DND-41 (cell line): ENCODE data around the gene F2RL3.

Experiments used
- CTCF ChIP-seq: IDR thresholded peaks from 2 replicates; pipeline ENCODE4 v1.5.1; 2012; ENCODE audit warnings: borderline replicate concordance, low read length, moderate library complexity, mild to moderate bottlenecking; ENCODE audit not compliant: poor library complexity, severe bottlenecking; ENCODE audit errors: extremely low read depth
- EZH2 ChIP-seq: IDR thresholded peaks from 3 replicates; pipeline ENCODE4 v1.6.1; 2012; ENCODE audit warnings: borderline replicate concordance, low read depth, mild to moderate bottlenecking, moderate library complexity, low read length, inconsistent platforms; ENCODE audit not compliant: severe bottlenecking

DNA sequence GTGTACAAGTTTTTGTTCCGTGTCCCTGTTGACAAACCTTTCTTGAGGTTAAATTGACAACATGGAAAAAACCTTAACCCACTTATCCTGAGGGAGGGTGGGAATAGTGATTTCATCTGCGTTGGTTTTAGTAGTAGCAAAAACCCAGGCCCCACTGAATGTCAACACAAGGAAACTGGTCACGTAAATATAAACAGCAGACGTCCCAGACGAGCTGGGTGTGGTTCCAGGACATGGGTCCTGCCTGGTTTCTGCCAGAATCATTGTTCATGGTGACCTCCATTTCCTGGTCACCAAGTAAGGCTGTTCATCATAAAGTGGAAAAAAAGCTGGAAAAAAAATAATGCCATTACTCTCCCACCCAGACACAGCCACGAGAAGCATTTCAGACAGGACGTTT is 16.9 kb upstream of the F2RL3 start:
- TF ChIP-seq CTCF: no peak
- no peak for TF ChIP-seq EZH2
